B cell (primary cell): Measurements from ENCODE around the gene KRAS. TPM values are rescaled to one million over a fixed set of nuclear protein-coding genes. Genes with fewer than 3 reads are reported as not detected.
A peak's percentile ranks its signal among the peaks of the same experiment; 100 is the strongest.

Experiments
- ATAC-seq: fragments of 200-7000 bp; cut with Tn5 transposase; one replicate; pipeline ENCODE4 v1.10.0; 2021; ENCODE audit warnings: low read depth, mild to moderate bottlenecking, moderate number of reproducible peaks, moderate library complexity
- CTCF ChIA-PET: fragments of 350-600 bp; sonication (Branson Sonifier 250); formaldehyde crosslinking; loops from one replicate; lab custom pipeline; 2021; ENCODE audit warnings: antibody characterized with exemption, inconsistent platforms; lab: Charles Lee
- POLR2A ChIA-PET: fragments of 350-600 bp; sonication (Branson Sonifier 250); formaldehyde crosslinking; loops from one replicate; lab custom pipeline; 2021; ENCODE audit warnings: antibody characterized with exemption; lab: Charles Lee
- DNase-seq: peaks from one replicate; pipeline ENCODE4 v3.0.0; 2013
- H2AFZ ChIP-seq: 2 replicates; pipeline ENCODE4 v1.6.1; 2012; ENCODE audit warnings: mild to moderate bottlenecking, low read depth, low read length; ENCODE audit not compliant: insufficient read depth, poor library complexity, severe bottlenecking
- H3K27ac ChIP-seq, 2 donors: 1 replicate in 1 of 2; 2 replicates in 1 of 2; pipeline ENCODE4 v1.5.1; 2012 to 2013; ENCODE audit warnings: low read length in 2 of 2, mild to moderate bottlenecking in 2 of 2, moderate library complexity in 1 of 2
- H3K27me3 ChIP-seq, 4 experiments: fragments of 200-600 bp in 1 of 4; sonication (generic) in 1 of 4; replicated peaks in 1 of 4; 1 replicate in 2 of 4; 2 replicates in 2 of 4; pipeline versions ENCODE4 v1.6.1 to v1.7.0; 2013 to 2016; ENCODE audit warnings: low read length in 3 of 4, mild to moderate bottlenecking in 2 of 4, mixed read lengths in 1 of 4, moderate library complexity in 1 of 4; ENCODE audit not compliant: insufficient read depth in 4 of 4, control insufficient read depth in 3 of 4; ENCODE audit errors: control extremely low read depth in 1 of 4
- H3K36me3 ChIP-seq, 2 experiments: replicated peaks in 1 of 2; 1 replicate in 1 of 2; 2 replicates in 1 of 2; pipeline versions ENCODE4 v1.6.1 to v1.7.1; 2013; ENCODE audit warnings: low read length in 1 of 2; ENCODE audit not compliant: insufficient read depth in 2 of 2, control insufficient read depth in 1 of 2; ENCODE audit errors: control extremely low read depth in 1 of 2, extremely low read depth in 1 of 2
- H3K4me1 ChIP-seq, 2 donors: fragments of 200-600 bp in 1 of 2; sonication (generic) in 1 of 2; 1 replicate in 1 of 2; 2 replicates in 1 of 2; pipeline versions ENCODE4 v1.5.1 to v1.6.1; 2013 to 2017; ENCODE audit warnings: low read length in 2 of 2; ENCODE audit not compliant: control insufficient read depth in 2 of 2, insufficient read depth in 2 of 2
- H3K4me2 ChIP-seq: replicated peaks from 2 replicates; pipeline ENCODE3; 2012; ENCODE audit warnings: mild to moderate bottlenecking, low read depth, low read length; ENCODE audit not compliant: poor library complexity, severe bottlenecking
- H3K4me3 ChIP-seq, 5 experiments: fragments of 200-600 bp in 1 of 5; sonication (generic) in 1 of 5; 1 replicate in 3 of 5; 2 replicates in 2 of 5; pipeline versions ENCODE4 v1.5.1 to v1.7.0; 2011 to 2016; ENCODE audit warnings: low read length in 4 of 5, mild to moderate bottlenecking in 4 of 5, low read depth in 2 of 5, control low read depth in 1 of 5, moderate library complexity in 1 of 5; ENCODE audit not compliant: insufficient read depth in 1 of 5; ENCODE audit errors: control extremely low read depth in 1 of 5, extremely low read depth in 1 of 5
- H3K79me2 ChIP-seq: fragments of 200-600 bp; sonication (generic); one replicate; pipeline ENCODE4 v1.6.0; 2016; ENCODE audit warnings: low read length; ENCODE audit not compliant: control insufficient read depth, insufficient read depth
- H3K9ac ChIP-seq: fragments of 200-600 bp; sonication (generic); 2 replicates; pipeline ENCODE4 v1.6.1; 2017; ENCODE audit warnings: mild to moderate bottlenecking, low read length, moderate library complexity
- H3K9me3 ChIP-seq, 3 donors: one replicate each; pipeline versions ENCODE4 v1.6.1 to v1.7.1; 2013; ENCODE audit warnings: low read length in 2 of 3; ENCODE audit not compliant: control insufficient read depth in 2 of 3, insufficient read depth in 1 of 3; ENCODE audit errors: control extremely low read depth in 1 of 3
- H4K20me1 ChIP-seq: 2 replicates; pipeline ENCODE4 v1.6.0; 2012; ENCODE audit warnings: mild to moderate bottlenecking, low read length; ENCODE audit not compliant: insufficient read depth, control insufficient read depth, poor library complexity, severe bottlenecking
- H3K27ac Mint-ChIP-seq: one replicate; pipeline ENCODE4 v1.8.0; 2021; ENCODE audit warnings: mixed read lengths
- H3K27me3 Mint-ChIP-seq: one replicate; pipeline ENCODE4 v1.8.0; 2021; ENCODE audit warnings: mixed read lengths
- H3K4me1 Mint-ChIP-seq: one replicate; pipeline ENCODE4 v1.8.0; 2021; ENCODE audit warnings: mixed read lengths
- H3K4me3 Mint-ChIP-seq: one replicate; pipeline ENCODE4 v1.8.0; 2021; ENCODE audit warnings: mixed read lengths
- H3K9me3 Mint-ChIP-seq: one replicate; pipeline ENCODE4 v1.8.0; 2022; ENCODE audit warnings: mixed read lengths; ENCODE audit not compliant: insufficient read depth
- CTCF ChIP-seq: fragments of 200-600 bp; IDR thresholded peaks from one replicate; pipeline ENCODE4 v1.8.0; 2022; ENCODE audit warnings: antibody characterized with exemption, mild to moderate bottlenecking
- EZH2 ChIP-seq: IDR thresholded peaks from 2 replicates; pipeline ENCODE4 v1.6.1; 2012; ENCODE audit warnings: borderline replicate concordance, low read depth, mild to moderate bottlenecking, moderate library complexity, low read length; ENCODE audit not compliant: insufficient read depth, poor library complexity, severe bottlenecking
- WGBS: methylation state at CpG from one replicate; pipeline ENCODE4 v1.1.5; 2013; ENCODE audit warnings: missing lambda C conversion rate; ENCODE audit not compliant: insufficient coverage; 5-methylcytosine and 5-hydroxymethylcytosine counted together
- intact Hi-C: fragments of 100-400 bp; cut with micrococcal nuclease; formaldehyde crosslinking; loops from one replicate; pipeline ENCODE4 v1.10.0; 2022
- polyA plus RNA-seq: library from polyadenylated mRNA; depleted of rRNA; stranded (reverse); fragments of >200 nt; gene quantifications from 2 replicates; pipeline ENCODE4 v1.2.3, GENCODE V29; 2012
- total RNA-seq, 2 donors: library from RNA; stranded (reverse); fragments of 120-200 nt in 1 of 2; gene quantifications; 1 replicate in 1 of 2; 2 replicates in 1 of 2; pipeline versions ENCODE4 v1.2.3 to v1.2.4, GENCODE V29; 2013 to 2022

KRAS gene
- total and polyA plus RNA-seq, 2 donors (not counting 1 experiment from before 2014, with no cell fraction given) = 7.2 to 41.8 TPM

- Histone ChIP-seq H3K4me1 (peaks cover 25 to 42% of the 10 kb centered on the region in 2 donors), H3K9me3 (no peaks in the 10 kb centered on the region), H3K36me3 (peaks cover 0 to under 1% of the 10 kb centered on the region in 2 experiments), H3K4me2 (peak overlapping the region; percentile 85), H3K4me3 (peak overlapping the region; percentile 59 to 94 (median 74)), H3K79me2 (peaks cover 48% of the 10 kb centered on the region), H3K9ac (peak overlapping the region; percentile 89), H2AFZ (peak overlapping the region; percentile 82), H3K27ac (peak overlapping the region; percentile 61 to 89), H3K27me3 (no peaks in the 10 kb centered on the region), H4K20me1 (peaks cover 7% of the 10 kb centered on the region)
- POLR2A ChIA-PET = interaction anchor here (0.5 to 2.3 kb wide), 10 partner anchors 9 to 252 kb away, joined by 3 to 17 read pairs (median 3); no protein-coding TSS in a partner anchor
- Mint-ChIP-seq H3K4me1 (peaks cover 50% of the 10 kb centered on the region), H3K9me3 (no peaks in the 10 kb centered on the region), H3K4me3 (peak overlapping the region; percentile 96), H3K27me3 (no peaks in the 10 kb centered on the region), H3K27ac (peak overlapping the region; percentile 99)
- TF ChIP-seq CTCF (no peak), EZH2 (no peak)
- intact Hi-C loops = loop anchor here (1.0 to 2.0 kb wide), 3 partner anchors 9 to 197 kb away; a partner anchor contains a TSS
- DNase-seq = peak; percentile 68
- WGBS = 1% methylated on average over 15 of the region's 56 CpGs
- CTCF ChIA-PET = interaction anchor here (1.0 to 1.9 kb wide), 5 partner anchors 9 to 134 kb away, joined by 3 to 14 read pairs (median 4); no protein-coding TSS in a partner anchor
- peak; percentile 31 for ATAC-seq
Observed at GRCh38 chr12:25249931-25250738, 594 bp downstream of the KRAS start.

- WGBS = no CpG with 5 or more reads among the region's 1 CpG
- Histone ChIP-seq H3K27me3 (no peaks in the 10 kb centered on the region), H3K79me2 (peaks cover 51% of the 10 kb centered on the region), H3K4me3 (no peak overlapping the region), H3K4me1 (peaks cover 21 to 36% of the 10 kb centered on the region in 2 donors), H2AFZ (no peak overlapping the region), H3K36me3 (peaks cover 0 to 12% of the 10 kb centered on the region in 2 experiments), H3K9ac (no peak overlapping the region), H3K4me2 (no peak overlapping the region), H3K27ac (no peak overlapping the region), H4K20me1 (peaks cover 7% of the 10 kb centered on the region), H3K9me3 (no peaks in the 10 kb centered on the region)
- DNase-seq (no peak), ATAC-seq (no peak)
- Mint-ChIP-seq H3K4me3 (peak overlapping the region; percentile 37), H3K27me3 (no peaks in the 10 kb centered on the region), H3K9me3 (no peaks in the 10 kb centered on the region), H3K27ac (no peak overlapping the region), H3K4me1 (peaks cover 44% of the 10 kb centered on the region)
- ChIA-PET CTCF (interaction anchor here (0.7 to 1.9 kb wide), 4 partner anchors 9 to 139 kb away, joined by 3 to 12 read pairs (median 4); no protein-coding TSS in a partner anchor), POLR2A (no interaction called here)
- TF ChIP-seq EZH2 = no peak
- TF ChIP-seq CTCF = no peak
- intact Hi-C loops = no loop called here
Observed at GRCh38 chr12:25248732-25249131, 2.0 kb downstream of the KRAS start.
